Uterus (tissue), 2 donors: ENCODE data around the gene CRYBA2.

Experiments used
- CTCF ChIP-seq, 4 experiments: fragments of 200-600 bp in 2 of 4; fragments of 450-650 bp in 2 of 4; sonication (generic) in 2 of 4; IDR thresholded peaks; one replicate each; pipeline ENCODE4 v1.5.1; 2016 to 2019; ENCODE audit warnings: antibody characterized with exemption in 4 of 4, mild to moderate bottlenecking in 2 of 4, moderate library complexity in 1 of 4
- POLR2A ChIP-seq, 2 donors: fragments of 450-650 bp; IDR thresholded peaks; one replicate each; pipeline ENCODE4 v1.6.1; 2016; ENCODE audit warnings: antibody characterized with exemption in 2 of 2, mild to moderate bottlenecking in 1 of 2, moderate library complexity in 1 of 2

- TF ChIP-seq CTCF (IDR thresholded peaks at IDR 0.05) (no peak), POLR2A (IDR thresholded peaks at IDR 0.05) (no peak)
Measured at GRCh38 chr2:219032051-219032745, 39.0 kb upstream of the CRYBA2 start.
